CD4-positive, alpha-beta T cell (primary cell): Measurements from ENCODE around the gene CXADR. TPM values are rescaled to one million over a fixed set of nuclear protein-coding genes. Genes with fewer than 3 reads are reported as not detected.

Experiments
- ATAC-seq: fragments of 200-7000 bp; cut with Tn5 transposase; one replicate; pipeline ENCODE4 v1.10.0; 2022; ENCODE audit warnings: mild to moderate bottlenecking; ENCODE audit not compliant: poor library complexity
- CTCF ChIA-PET: fragments of 350-600 bp; sonication (Branson Sonifier 250); formaldehyde crosslinking; loops from one replicate; lab custom pipeline; 2021; ENCODE audit warnings: antibody characterized with exemption, inconsistent platforms; lab: Charles Lee
- POLR2A ChIA-PET: fragments of 350-600 bp; sonication (Branson Sonifier 250); formaldehyde crosslinking; loops from one replicate; lab custom pipeline; 2021; ENCODE audit warnings: antibody characterized with exemption, inconsistent platforms; lab: Charles Lee
- DNase-seq, 14 experiments: peaks; one replicate each; pipeline ENCODE4 v3.0.0-alpha.2; 2013 to 2020; ENCODE audit warnings: mixed read lengths in 2 of 14
- H3K27ac ChIP-seq, 2 donors: one replicate each; pipeline versions ENCODE4 v1.5.1 to v1.7.0; 2013; ENCODE audit warnings: low read length in 2 of 2, low read depth in 1 of 2, mild to moderate bottlenecking in 1 of 2
- H3K27me3 ChIP-seq, 2 experiments: 1 replicate in 1 of 2; 2 replicates in 1 of 2; pipeline versions ENCODE4 v1.6.1 to v1.7.0; 2013; ENCODE audit warnings: low read length in 2 of 2, control low read depth in 1 of 2, mild to moderate bottlenecking in 1 of 2, moderate library complexity in 1 of 2; ENCODE audit not compliant: insufficient read depth in 2 of 2, control insufficient read depth in 1 of 2
- H3K36me3 ChIP-seq: one replicate; pipeline ENCODE4 v1.6.1; 2013; ENCODE audit warnings: low read length, control low read depth; ENCODE audit not compliant: insufficient read depth
- H3K4me1 ChIP-seq: one replicate; pipeline ENCODE4 v1.6.1; 2013; ENCODE audit warnings: low read length, control low read depth; ENCODE audit not compliant: insufficient read depth
- H3K4me3 ChIP-seq: one replicate; pipeline ENCODE4 v1.5.1; 2013; ENCODE audit warnings: mild to moderate bottlenecking, low read length, moderate library complexity
- H3K9me3 ChIP-seq, 2 experiments: 1 replicate in 1 of 2; 2 replicates in 1 of 2; pipeline versions ENCODE4 v1.6.1 to v1.7.0; 2013; ENCODE audit warnings: low read length in 2 of 2, mild to moderate bottlenecking in 2 of 2, control low read depth in 1 of 2, moderate library complexity in 1 of 2; ENCODE audit not compliant: control insufficient read depth in 1 of 2, insufficient read depth in 1 of 2
- H3K27ac Mint-ChIP-seq: one replicate; pipeline ENCODE4 v1.8.0; 2020; ENCODE audit warnings: mixed read lengths
- H3K27me3 Mint-ChIP-seq: one replicate; pipeline ENCODE4 v1.8.0; 2021; ENCODE audit warnings: mixed read lengths
- H3K36me3 Mint-ChIP-seq: one replicate; pipeline ENCODE4 v1.8.0; 2021; ENCODE audit warnings: low read depth, mixed read lengths
- H3K4me1 Mint-ChIP-seq: one replicate; pipeline ENCODE4 v1.8.0; 2021; ENCODE audit warnings: low read depth, mixed read lengths
- H3K4me3 Mint-ChIP-seq: one replicate; pipeline ENCODE4 v1.8.0; 2020; ENCODE audit warnings: mild to moderate bottlenecking, mixed read lengths
- H3K9me3 Mint-ChIP-seq: one replicate; pipeline ENCODE4 v1.8.0; 2020; ENCODE audit warnings: mixed read lengths
- intact Hi-C, 2 experiments: fragments of 100-400 bp; cut with DNase I in 1 of 2; cut with micrococcal nuclease in 1 of 2; formaldehyde crosslinking; loops; one replicate each; pipeline versions ENCODE4 v1.15.1 to v1.9.0; 2023 to 2025; cut with DNase I, micrococcal nuclease
- total RNA-seq, 174 experiments: library from RNA in 2 of 174; stranded (reverse) in 2 of 174; gene quantifications; one replicate each; pipeline ENCODE4 v1.2.3 and lab custom pipeline; 2021 to 2026
- TF ChIP-seq, protein P1 (sequence below): fragments of 200-600 bp; IDR thresholded peaks from one replicate; pipeline ENCODE4 v1.8.0; 2022; ENCODE audit warnings: antibody characterized with exemption, mild to moderate bottlenecking

Gene CXADR
- total RNA-seq, 2 experiments from 2014 or later, result 0.52 to 0.53 TPM

DNA sequence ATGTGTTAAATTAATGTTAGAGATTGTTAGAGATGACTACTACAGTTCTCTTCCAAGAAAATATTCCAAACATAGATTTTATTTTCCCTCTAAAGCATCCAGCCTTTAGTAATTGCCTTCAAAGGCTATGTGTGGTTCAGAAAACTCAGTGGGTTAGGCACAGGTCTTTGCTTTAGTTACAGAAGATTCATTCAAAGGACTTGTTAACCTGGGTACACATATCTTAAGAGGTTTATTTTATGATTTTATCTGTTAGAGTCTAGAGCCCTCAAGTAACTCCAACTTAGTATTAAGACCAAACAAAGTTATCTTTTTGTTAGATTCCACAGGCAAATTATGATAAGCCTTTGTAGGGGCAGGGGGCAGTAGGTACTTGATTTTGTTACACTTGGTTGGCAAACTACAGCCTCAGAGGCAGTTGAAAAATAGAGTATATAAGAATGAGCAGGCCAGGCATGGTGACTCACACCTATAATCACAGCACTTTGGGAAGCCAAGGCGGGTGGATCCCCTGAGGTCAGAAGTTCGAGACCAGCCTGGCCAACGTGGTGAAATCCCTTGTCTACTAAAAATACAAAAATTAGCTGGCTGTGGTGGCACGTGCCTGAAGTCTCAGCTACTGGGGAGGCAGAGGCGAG is 37.9 kb downstream of the CXADR start:
- Mint-ChIP-seq H3K4me3 (no peak overlapping the region), H3K9me3 (no peaks in the 10 kb centered on the region), H3K36me3 (no peaks in the 10 kb centered on the region), H3K4me1 (no peaks in the 10 kb centered on the region), H3K27me3 (no peaks in the 10 kb centered on the region), H3K27ac (no peak overlapping the region)
- intact Hi-C loops, result no loop called here
- Histone ChIP-seq H3K9me3 (no peaks in the 10 kb centered on the region), H3K4me1 (no peaks in the 10 kb centered on the region), H3K27ac (no peak overlapping the region), H3K27me3 (no peaks in the 10 kb centered on the region), H3K36me3 (no peaks in the 10 kb centered on the region), H3K4me3 (no peak overlapping the region)
- CTCF ChIA-PET, result no interaction called here
- POLR2A ChIA-PET, result no interaction called here
- DNase-seq, result no peak
- no peak for ATAC-seq
- TF ChIP-seq, protein P1, sequence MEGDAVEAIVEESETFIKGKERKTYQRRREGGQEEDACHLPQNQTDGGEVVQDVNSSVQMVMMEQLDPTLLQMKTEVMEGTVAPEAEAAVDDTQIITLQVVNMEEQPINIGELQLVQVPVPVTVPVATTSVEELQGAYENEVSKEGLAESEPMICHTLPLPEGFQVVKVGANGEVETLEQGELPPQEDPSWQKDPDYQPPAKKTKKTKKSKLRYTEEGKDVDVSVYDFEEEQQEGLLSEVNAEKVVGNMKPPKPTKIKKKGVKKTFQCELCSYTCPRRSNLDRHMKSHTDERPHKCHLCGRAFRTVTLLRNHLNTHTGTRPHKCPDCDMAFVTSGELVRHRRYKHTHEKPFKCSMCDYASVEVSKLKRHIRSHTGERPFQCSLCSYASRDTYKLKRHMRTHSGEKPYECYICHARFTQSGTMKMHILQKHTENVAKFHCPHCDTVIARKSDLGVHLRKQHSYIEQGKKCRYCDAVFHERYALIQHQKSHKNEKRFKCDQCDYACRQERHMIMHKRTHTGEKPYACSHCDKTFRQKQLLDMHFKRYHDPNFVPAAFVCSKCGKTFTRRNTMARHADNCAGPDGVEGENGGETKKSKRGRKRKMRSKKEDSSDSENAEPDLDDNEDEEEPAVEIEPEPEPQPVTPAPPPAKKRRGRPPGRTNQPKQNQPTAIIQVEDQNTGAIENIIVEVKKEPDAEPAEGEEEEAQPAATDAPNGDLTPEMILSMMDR, result no peak

DNA sequence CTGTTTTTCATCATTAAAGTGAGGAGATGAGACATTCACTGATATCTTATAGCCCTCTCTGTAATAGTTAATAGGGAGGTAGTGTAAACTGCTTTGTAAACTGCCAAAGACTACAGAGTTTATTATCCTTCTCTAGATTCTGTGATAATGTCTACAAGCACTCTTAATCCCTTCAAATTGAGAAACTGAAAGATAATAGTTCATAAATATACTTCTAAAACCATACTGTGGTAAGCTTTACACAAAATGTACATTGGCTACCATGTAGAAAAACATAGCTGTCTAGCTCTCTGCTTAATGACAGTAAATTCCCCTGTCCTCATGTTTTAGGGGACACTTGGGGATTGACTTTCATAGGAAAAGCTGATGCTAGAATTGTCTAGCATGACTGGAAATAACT is 39.6 kb downstream of the CXADR start:
- ATAC-seq (no peak), DNase-seq (no peak)
- ChIA-PET CTCF (no interaction called here), POLR2A (no interaction called here)
- no peak overlapping the region for H3K27ac ChIP-seq
- H3K27me3 ChIP-seq, result no peaks in the 10 kb centered on the region
- no peak overlapping the region for H3K4me3 Mint-ChIP-seq
- H3K27me3 Mint-ChIP-seq, result no peaks in the 10 kb centered on the region
- H3K36me3 ChIP-seq, result no peaks in the 10 kb centered on the region
- no peaks in the 10 kb centered on the region for H3K9me3 ChIP-seq
- H3K4me1 Mint-ChIP-seq, result no peaks in the 10 kb centered on the region
- H3K9me3 Mint-ChIP-seq, result no peaks in the 10 kb centered on the region
- no peak overlapping the region for H3K4me3 ChIP-seq
- TF ChIP-seq, protein P1, result no peak
- intact Hi-C loops, result no loop called here
- no peaks in the 10 kb centered on the region for H3K36me3 Mint-ChIP-seq
- no peak overlapping the region for H3K27ac Mint-ChIP-seq
- no peaks in the 10 kb centered on the region for H3K4me1 ChIP-seq

DNA sequence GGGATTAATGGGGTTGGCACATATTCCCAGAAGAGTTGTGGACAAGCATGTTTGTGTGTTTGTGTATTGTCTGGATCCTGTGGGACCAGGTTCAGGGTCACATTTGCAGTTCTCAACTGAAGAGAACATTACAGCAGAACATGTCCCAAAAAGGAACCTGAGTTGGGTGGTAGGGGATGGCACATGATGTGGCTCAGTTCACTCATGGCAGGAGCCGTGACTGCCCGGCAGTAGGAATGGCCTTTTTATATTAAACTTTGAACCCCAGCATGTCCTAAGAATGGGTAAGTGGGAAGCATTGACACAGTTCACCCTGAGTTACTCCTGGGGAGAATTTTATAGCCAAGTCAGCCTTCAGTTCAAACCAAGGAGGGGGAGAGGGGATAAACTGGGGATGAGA is 41.3 kb downstream of the CXADR start:
- ATAC-seq (no peak), DNase-seq (no peak)
- H3K9me3 Mint-ChIP-seq, result no peaks in the 10 kb centered on the region
- no peaks in the 10 kb centered on the region for H3K27me3 Mint-ChIP-seq
- no peak overlapping the region for H3K27ac Mint-ChIP-seq
- H3K36me3 Mint-ChIP-seq, result no peaks in the 10 kb centered on the region
- H3K4me1 Mint-ChIP-seq, result no peaks in the 10 kb centered on the region
- no peak overlapping the region for H3K4me3 Mint-ChIP-seq
- no peaks in the 10 kb centered on the region for H3K27me3 ChIP-seq
- TF ChIP-seq, protein P1, result no peak
- intact Hi-C loops, result no loop called here
- H3K4me1 ChIP-seq, result no peaks in the 10 kb centered on the region
- CTCF ChIA-PET, result no interaction called here
- no peaks in the 10 kb centered on the region for H3K36me3 ChIP-seq
- POLR2A ChIA-PET, result no interaction called here
- H3K4me3 ChIP-seq, result no peak overlapping the region
- H3K27ac ChIP-seq, result no peak overlapping the region
- H3K9me3 ChIP-seq, result no peaks in the 10 kb centered on the region
